ENCODE results near the gene SLC39A13. TPM values are rescaled to one million over a fixed set of nuclear protein-coding genes. Genes with fewer than 3 reads are reported as not detected.

Gene SLC39A13
- total RNA-seq: 41.8 and 63.9 TPM in 2 replicates

DNA sequence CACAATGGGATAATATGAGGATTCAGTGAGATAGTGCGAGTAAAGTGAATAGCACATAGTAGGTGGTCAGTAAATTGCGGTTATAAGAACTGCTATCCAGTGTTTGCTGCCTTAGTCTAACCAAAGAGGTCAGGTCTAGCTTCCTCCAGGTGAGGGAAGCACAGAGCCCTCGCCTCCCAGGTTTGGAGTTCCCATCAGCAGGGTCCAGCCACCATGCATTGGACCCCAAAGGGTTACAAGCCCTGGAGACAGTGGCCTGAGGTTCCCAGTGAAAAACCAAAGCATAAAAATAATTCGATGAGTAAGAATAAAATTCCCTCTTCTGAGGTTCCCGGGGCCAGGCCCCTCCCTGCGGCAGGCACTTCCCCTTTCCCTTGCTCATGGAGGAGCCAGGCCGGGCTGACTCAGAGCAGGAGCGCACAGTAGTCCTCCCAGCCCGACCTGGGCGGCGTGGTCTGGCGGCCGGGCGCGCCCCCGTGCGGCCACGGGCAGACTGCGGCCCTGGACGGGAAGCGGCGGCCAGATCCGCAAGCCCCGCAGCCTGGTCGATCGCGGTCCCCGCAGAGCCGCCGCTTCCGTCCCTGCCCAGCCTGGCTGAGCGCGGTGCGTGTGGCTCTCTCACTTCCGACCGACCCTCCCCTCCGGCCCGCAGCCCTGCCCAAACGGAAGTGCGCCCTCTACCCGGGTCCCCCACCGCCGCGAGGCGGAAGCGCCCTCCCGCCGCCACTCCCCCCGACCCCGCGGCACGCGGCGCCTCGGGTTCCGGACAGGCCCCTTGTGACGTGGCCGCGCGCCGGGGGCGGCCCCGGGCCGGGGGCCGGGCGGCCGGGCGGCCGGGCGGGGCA is at the start of gene SLC39A13:
TSS of gene SLC39A13 (plus strand) at position 845 of the 845 bp plus-strand sequence. CDS start 1,505 bp downstream, outside the sequence.

GRCh38 chr11:47378010-47378835 is 30.2 kb upstream of the SLC39A13 start, which contains the start of gene SPI1:
Gene SPI1, minus strand, starts transcription at chr11:47378547. Its CDS starts 194 bp downstream, at chr11:47378353.

GRCh38 chr11:47426062-47426956 is 17.9 kb downstream of the SLC39A13 start, which contains the start of gene PSMC3:
Gene PSMC3, minus strand, starts transcription at chr11:47426439. Its CDS starts 160 bp downstream, at chr11:47426279.

GRCh38 chr11:47448566-47449427 is 40.4 kb downstream of the SLC39A13 start, which contains the start of gene RAPSN:
Gene RAPSN, minus strand, starts transcription at chr11:47449136. Its CDS starts 172 bp downstream, at chr11:47448964.

Other genes with a start within 250 kb of the SLC39A13 start
- gene ARFGAP2, start 231.7 kb upstream of the SLC39A13 start, total RNA-seq: 64.8 and 101 TPM in 2 replicates
- gene PACSIN3, start 222.2 kb upstream of the SLC39A13 start, total RNA-seq: 6.8 and 22.1 TPM in 2 replicates
- gene DDB2, start 193.6 kb upstream of the SLC39A13 start, total RNA-seq: 75.9 TPM in 2 replicates
- gene ACP2, start 159.8 kb upstream of the SLC39A13 start, total RNA-seq: 16.4 and 29.9 TPM in 2 replicates
- 10.0 and 13.1 TPM in 2 replicates for gene NR1H3, start 150.6 kb upstream of the SLC39A13 start, total RNA-seq
- gene MADD, start 138.5 kb upstream of the SLC39A13 start, total RNA-seq: 15.5 and 30.0 TPM in 2 replicates
- not detected in 2 replicates for gene MYBPC3, start 55.9 kb upstream of the SLC39A13 start, total RNA-seq
- gene SPI1, start 30.0 kb upstream of the SLC39A13 start, total RNA-seq: not detected in 2 replicates
- gene PSMC3, start 17.8 kb downstream of the SLC39A13 start, total RNA-seq: 210 and 222 TPM in 2 replicates
- 0.25 and 0.32 TPM in 2 replicates for gene RAPSN, start 40.5 kb downstream of the SLC39A13 start, total RNA-seq
- gene CELF1, start 144.5 kb downstream of the SLC39A13 start, total RNA-seq: 49.2 and 119 TPM in 2 replicates
- gene PTPMT1, start 157.0 kb downstream of the SLC39A13 start, total RNA-seq: 53.9 and 71.5 TPM in 2 replicates
- 18.6 and 30.9 TPM in 2 replicates for gene KBTBD4, start 170.4 kb downstream of the SLC39A13 start, total RNA-seq
- gene NDUFS3, start 170.5 kb downstream of the SLC39A13 start, total RNA-seq: 51.6 and 58.1 TPM in 2 replicates
- gene FAM180B, start 178.1 kb downstream of the SLC39A13 start, total RNA-seq: not detected in 2 replicates
- 0.13 and 0.16 TPM in 2 replicates for gene C1QTNF4, start 185.8 kb downstream of the SLC39A13 start, total RNA-seq
- 50.5 and 141 TPM in 2 replicates for gene MTCH2, start 234.0 kb downstream of the SLC39A13 start, total RNA-seq

Measured in bladder microvascular endothelial cell (primary cell).